GM21717 (cell line): ENCODE data around the gene MYLK.
"Not testable (repeated sequence)": the region's sequence is repeated elsewhere in the genome, so short reads cannot be mapped to it uniquely, and the experiment has no call there.

Experiments used
- ATAC-seq: cut with Tn5 transposase; IDR thresholded peaks from one replicate; pipeline ENCODE4 v1.9.1; 2021; ENCODE audit warnings: mild to moderate bottlenecking, moderate library complexity; ENCODE audit not compliant: unreplicated experiment

Gene MYLK

GRCh38 chr3:123707641-123708040 is 176.5 kb downstream of the MYLK start:
- ATAC-seq: not testable (repeated sequence)

- ATAC-seq: no peak
These were observed 177.3 kb downstream of the MYLK start for GRCh38 chr3:123706871-123707270.

- no peak for ATAC-seq
These were observed 178.4 kb downstream of the MYLK start for GRCh38 chr3:123705488-123706285.

DNA sequence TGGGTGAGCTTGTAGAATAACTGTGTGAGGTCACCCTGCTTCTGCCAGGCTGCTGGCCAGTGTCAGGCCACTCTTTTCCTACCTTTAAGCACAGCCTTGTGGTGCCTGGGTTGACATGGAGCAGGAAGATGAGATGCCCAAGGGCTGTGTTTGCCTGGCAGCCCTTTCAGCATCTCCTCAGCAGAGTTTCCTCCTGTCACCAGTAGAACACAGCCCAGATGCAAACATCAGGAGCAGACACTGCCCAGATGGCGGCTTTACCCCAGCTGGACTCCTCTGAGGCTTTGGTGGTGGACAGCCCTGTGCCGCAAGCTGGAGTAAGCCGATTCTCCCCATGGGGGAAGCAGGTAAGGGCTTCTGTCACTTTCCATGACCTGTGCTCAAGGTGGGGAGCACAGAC is 180.5 kb downstream of the MYLK start:
- not testable (repeated sequence) for ATAC-seq

DNA sequence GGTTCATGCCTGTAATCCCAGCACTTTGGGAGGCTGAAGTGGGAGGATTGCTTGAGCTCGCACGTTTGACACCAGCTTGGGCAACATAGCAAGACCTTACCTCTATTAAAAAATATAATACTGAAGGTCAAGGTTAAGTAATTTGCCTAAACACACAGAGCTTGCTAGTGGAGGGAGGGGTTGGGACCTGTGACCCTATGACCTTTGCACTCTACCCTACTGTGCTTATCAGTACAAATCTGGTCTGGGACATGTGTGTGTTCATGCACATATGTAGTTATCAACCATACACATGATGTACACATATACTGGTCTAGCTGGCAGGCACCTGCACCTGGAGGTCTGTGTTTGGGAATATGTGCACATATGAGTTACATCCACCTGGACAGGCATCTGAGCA is 181.4 kb downstream of the MYLK start:
- ATAC-seq: no peak

GRCh38 chr3:123702057-123702456 is 182.1 kb downstream of the MYLK start:
- ATAC-seq: not testable (repeated sequence)

- no peak for ATAC-seq
These were observed 183.1 kb downstream of the MYLK start for GRCh38 chr3:123700791-123701722.

GRCh38 chr3:123698813-123699212 is 185.3 kb downstream of the MYLK start:
- ATAC-seq: no peak

GRCh38 chr3:123696808-123697207 is 187.3 kb downstream of the MYLK start:
- no peak for ATAC-seq

DNA sequence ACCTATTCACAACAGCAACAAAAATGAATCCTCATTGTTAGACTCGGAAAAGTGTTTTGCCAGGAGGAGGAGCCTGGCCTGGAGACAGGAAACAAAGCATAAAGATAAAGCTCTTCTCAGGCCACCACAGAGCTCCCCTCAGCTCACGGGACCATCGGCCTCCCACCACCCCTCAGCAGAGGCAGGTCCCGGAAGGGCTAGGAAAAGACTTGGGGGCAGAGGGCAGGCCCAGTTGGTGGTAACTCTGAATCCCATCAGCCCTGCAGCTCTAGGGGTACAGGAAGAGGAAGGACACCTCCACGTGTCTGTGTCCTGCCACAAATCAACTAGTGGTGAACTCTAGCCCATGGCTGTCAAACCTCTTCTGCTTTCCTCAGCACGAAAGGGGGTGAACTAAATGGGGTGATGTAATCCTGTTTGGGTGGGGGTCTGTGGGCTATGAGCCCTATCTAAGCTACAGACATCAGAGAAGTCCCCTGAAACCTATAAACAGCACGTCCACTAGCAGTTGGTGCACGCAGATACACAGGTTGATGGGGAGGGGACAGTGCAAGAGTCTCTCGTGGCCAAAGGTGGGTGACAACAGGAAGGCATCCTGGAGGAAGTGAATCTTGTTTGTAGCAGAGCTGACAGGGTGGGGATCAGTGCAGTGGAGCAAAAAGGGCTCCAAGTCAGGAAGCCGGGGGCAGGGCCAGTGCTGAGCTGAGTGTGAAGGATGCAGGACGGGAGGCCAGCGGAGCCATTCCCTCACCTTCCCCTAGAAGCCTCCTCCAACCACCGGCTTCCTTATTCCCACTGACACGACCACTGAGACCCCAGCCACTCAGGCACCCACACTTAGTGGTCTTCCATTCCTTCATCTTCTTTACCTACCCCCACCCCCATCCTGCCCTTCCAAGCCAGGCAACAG is 188.1 kb downstream of the MYLK start:
- no peak for ATAC-seq

GRCh38 chr3:123695152-123695551 is 189.0 kb downstream of the MYLK start:
- no peak for ATAC-seq

DNA sequence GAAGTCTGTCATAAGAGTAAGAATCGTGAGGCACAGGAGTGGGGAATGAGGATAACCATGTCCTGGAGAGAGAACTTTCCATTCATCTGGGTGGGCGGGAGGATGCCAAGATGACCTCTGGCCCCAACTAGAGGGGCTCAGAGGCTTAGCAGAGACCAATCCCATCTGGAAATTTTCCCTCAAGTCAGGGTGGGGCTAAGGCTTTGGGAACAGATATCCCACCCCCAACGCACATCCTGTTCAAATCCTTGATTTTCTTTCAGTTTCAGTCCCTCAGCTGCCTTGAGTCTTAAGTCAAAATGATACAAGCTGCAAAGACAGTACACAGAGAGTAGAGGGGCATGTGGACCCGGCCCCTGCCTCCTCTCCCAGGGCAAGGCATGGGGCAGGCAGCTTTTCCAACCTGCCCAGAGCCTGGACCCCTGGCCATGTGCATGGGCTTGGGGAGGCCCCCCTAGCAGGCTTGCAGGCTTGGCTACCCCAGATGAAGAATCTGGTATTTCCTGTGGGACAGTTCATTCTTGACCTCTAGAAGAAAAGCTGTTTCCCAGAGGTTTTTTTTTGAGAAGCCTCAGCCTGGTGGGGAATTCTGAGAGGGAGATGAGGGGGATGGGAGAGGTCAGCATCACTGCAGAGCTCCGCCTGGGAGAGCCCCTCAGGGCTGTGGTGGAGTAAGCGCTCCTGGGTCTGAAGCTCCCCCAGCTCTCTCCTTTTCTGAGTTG is 189.6 kb downstream of the MYLK start:
- no peak for ATAC-seq

DNA sequence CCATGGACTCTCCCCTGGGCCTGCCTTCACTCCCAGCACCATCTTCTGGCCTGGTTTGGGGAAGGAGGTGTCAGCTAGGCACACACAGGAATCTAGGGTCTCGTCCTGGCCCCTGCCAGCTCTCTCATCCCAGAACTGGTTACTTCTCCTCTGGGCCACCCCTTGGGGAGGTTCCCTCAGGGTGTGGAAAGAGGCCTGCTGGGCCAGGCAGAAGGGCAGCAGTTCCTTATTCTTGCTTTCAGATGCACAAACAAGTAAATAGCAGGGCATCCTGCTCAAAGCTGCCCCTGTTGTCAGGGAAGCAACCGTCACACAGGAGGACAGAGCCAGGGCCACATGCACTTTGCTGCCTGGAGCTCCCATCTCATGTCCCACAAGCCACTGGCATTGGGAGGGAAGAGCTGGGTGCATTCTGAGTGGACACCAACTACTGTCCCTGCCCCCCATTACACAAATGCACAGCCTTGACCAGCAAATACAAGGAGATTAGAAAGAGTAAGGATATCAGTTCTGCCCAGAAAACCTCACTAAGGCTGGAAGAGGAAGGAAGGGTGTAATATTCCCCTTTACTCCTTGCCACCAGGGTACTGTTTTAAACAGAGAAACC is 190.4 kb downstream of the MYLK start:
- ATAC-seq: no peak

DNA sequence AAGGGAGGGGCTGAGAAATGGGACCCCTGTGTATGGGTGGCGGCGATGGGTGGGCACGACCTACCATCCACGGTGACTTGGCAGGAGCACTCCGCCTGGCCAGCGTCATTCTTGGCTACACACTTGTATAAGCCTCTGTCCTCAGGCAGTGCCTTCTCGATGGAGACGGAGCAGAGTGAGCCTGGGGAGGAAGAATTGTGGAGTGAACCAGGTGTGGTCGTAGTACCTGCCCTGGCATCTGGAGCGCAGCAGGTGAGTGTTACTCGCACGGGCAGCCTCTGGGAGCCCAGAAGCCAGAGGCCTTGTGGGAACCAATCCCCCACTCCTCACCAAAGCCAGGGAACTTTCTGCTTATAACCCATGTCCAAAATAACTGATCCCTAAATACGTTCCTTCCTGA is 191.5 kb downstream of the MYLK start:
- no peak for ATAC-seq

DNA sequence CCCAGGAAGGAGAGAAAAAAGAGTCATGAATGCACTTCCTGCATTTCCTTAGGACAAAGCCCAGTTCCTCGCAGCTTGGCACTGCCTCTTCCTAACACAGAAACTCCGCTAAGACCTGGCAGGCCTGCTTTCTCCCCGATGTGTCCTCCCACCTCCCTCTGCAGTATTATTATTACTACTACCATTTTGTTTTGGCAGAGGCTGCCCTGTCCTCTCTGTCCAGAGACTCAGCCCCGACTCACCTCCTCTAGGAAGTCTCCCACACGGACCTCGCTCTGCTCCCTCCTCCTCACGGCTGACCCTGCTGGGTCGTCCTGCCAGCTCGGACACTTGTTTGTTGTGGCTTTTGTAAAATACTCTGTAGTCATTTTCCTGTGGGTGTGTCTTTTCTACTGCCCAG is 192.1 kb downstream of the MYLK start:
- ATAC-seq: no peak

DNA sequence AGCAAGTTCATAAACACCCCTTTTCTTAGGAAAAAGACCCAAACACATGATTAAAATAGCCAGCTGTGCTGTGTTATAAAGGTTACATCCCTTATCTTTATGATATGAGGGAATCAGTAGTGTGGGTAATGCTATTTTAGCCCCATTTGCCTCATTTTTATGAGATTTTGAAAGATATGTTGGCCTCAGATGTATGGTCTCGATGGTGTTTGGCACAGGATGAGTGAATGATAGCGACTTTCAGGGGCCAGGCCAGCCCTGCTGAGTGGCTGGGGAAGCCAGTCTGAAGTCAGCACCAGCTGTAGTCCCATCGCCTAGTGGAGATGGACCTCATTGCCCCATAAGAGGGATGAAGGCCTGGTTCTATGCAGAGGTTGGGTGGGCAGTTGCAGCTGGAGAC is 194.3 kb downstream of the MYLK start:
- no peak for ATAC-seq

DNA sequence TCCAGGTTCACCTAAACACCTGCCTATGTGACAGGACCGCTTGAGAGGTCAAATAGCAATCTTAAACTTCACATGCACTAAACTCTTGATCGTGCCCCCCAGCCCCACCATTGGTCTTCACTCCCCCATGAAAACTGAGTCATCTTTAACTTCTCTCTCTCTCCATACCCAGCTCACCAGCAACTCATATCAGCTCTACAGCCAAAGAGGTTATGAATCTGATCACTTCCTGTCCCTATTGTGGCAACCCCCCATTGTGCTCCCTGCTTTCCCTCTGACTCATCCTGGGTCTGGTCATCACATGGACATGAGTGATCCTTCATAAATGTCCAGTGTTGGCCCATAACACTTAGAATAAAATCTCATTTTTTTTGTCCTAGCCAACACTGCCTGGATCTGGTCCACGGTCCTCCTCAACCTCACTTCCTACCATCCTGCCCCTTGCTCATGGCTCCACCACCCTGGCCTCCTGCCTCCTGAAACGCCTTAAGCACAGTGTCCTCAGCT is 195.8 kb downstream of the MYLK start:
- no peak for ATAC-seq

DNA sequence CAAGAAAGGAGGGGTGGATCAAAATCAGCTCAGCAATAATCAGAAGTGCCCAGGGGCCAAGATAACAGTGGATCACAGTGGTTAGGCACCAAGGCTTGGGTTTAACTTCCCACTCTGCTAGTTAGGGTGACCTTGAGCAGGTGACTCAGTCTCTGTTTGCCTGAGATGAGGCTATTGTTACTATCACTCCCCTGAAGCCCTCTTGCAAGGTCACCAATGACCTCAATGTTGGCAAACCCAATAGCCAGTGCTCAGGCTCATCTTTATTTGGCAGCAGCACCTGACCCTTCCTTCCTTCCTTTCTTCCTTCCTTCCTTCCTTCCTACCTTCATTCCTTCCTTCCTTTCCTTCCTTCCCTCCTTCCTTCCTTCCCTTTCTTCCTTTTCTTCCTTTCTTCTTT is 196.8 kb downstream of the MYLK start:
- no peak for ATAC-seq

DNA sequence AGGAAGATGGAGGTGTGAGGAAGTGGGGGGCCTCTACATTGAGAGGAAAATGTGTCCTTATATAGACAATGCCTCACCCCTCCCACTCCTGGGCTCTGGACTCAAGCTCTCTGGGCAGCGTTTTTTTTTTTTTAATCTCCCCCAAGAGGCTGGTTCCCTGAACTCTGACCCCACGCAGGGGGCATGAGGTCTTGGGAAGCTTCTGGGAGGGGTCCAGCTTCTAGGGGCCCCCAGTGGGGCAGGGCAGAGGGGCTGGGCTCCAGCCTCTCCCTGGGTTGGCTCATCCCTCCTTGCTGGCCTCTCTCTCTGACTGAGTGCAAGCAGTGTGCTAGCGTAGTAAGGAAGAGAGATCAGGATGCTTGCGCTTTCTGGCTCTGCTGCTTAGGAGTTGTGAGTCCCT is 197.9 kb downstream of the MYLK start:
- no peak for ATAC-seq

DNA sequence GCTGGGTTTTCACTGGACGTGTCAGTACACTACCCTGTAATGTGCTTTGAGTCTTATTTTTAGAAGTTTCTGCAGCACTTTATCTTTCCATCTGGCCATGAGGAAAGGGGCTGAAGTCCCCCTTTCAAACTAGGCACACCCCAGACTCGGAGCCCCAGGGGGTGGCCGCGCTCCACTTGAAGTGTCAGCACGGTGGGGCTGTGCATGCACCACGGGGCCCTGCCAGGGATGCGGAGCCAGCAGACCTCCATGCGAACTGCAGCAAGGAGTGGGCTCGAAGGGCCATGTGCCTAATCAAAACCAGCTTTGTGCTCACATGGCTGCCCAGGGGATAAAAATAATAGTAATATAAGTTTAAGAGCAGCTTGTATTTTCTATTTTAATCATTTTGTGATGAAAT is 198.4 kb downstream of the MYLK start:
- no peak for ATAC-seq
